ENCODE data around the gene PXDN.

Gene PXDN

DNA sequence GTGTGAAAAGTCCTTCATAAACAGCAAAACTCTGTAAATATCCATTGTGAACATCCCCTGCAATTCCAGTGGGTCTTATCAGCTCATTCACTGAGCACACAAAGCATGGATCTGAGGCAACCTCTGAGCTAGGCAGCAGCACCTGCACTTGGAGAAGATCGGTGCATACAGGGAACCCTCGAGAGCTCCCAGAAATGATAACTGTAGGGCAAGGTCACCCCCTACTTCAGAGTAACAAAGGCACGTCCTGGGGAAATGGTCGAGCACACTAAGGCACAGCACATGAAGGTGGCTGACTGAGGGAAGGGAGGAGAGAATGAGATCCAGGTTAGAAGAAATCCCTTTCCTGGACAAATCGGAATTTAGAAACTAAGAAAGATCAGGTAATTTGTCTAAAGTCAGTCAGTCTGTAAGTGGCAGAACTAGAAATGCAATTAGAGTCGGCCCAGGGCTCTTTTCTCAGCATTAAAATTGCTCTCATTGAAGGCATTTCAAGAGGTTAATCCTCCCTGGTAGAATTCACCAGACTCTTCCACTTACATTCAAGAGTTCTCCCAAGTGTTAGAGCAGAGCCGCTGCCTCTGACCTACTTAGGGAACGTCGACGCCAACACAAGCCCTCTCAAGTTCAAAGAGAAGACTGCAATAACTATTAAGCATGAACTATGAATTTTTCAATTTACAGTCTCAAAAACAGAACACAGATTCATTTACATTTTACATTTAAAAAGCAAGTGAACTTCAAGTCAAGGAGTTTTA is 45.9 kb downstream of the PXDN start:
- ATAC-seq, result no peak
- TF ChIP-seq ESRRG (CRISPR knock-in tag; IDR thresholded peaks at IDR 0.05), result no peak
- TF ChIP-seq TOX (CRISPR knock-in tag; IDR thresholded peaks at IDR 0.05; ENCODE audit: borderline replicate concordance), result no peak

DNA sequence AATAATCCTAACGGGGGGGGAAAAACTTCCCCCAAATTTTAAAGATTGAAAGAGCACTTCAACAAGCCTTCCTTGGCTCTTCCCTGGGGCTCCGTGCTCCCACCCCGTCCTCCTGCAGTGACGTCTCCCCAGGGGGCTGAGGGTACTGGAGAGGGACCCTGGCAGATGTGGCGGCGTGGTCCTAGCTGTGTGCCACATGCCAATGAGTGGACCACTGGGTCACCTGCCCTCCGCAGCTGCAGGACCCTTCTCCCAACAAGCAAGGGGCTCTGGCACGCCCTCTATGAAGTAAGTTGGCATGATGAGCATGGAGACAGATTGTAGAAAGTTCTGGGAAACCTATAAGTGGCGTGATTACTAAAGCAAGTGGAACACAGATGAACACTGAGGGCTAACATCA is 46.7 kb downstream of the PXDN start:
- TF ChIP-seq ZC3H10 (CRISPR knock-in tag; IDR thresholded peaks at IDR 0.05) (no peak), ZNF565 (CRISPR knock-in tag; conservative IDR thresholded peaks at IDR 0.05; ENCODE audit: low read depth) (no peak), OSR1 (CRISPR knock-in tag; IDR thresholded peaks at IDR 0.05) (no peak), RARB (CRISPR knock-in tag; IDR thresholded peaks at IDR 0.05) (no peak), BACH2 (CRISPR knock-in tag; IDR thresholded peaks at IDR 0.05; ENCODE audit: borderline replicate concordance) (no peak), ZFP3 (CRISPR knock-in tag; IDR thresholded peaks at IDR 0.05) (no peak), ZNF70 (CRISPR knock-in tag; IDR thresholded peaks at IDR 0.05) (no peak), PPARA (CRISPR knock-in tag; IDR thresholded peaks at IDR 0.05; ENCODE audit: borderline replicate concordance) (no peak), ZFP30 (CRISPR knock-in tag; IDR thresholded peaks at IDR 0.05) (no peak)
- TF ChIP-seq, protein P1, sequence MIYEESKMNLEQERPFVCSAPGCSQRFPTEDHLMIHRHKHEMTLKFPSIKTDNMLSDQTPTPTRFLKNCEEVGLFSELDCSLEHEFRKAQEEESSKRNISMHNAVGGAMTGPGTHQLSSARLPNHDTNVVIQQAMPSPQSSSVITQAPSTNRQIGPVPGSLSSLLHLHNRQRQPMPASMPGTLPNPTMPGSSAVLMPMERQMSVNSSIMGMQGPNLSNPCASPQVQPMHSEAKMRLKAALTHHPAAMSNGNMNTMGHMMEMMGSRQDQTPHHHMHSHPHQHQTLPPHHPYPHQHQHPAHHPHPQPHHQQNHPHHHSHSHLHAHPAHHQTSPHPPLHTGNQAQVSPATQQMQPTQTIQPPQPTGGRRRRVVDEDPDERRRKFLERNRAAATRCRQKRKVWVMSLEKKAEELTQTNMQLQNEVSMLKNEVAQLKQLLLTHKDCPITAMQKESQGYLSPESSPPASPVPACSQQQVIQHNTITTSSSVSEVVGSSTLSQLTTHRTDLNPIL (CRISPR knock-in tag; IDR thresholded peaks at IDR 0.05; ENCODE audit: low read depth), result no peak
- ATAC-seq, result no peak

DNA sequence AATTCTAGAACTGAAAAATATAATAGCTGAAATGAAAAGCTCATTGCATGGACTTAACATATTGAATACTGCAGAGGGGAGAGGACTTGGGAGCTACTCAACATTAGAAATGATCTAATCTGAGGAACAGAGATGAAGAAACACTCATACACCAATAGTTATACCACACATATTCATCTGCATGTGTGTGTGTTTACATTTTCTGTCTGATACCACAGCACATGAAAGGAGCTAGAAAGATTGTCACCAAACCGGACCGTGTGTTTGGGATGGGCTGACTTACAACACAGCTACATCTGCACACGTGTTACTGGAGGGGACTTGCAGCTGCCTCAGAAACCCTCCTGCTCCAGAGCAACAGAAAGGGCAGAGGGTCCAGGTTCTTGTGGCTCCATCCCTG is 47.8 kb downstream of the PXDN start:
- no peak for ATAC-seq
- TF ChIP-seq ARNTL (CRISPR knock-in tag; IDR thresholded peaks at IDR 0.05; ENCODE audit: borderline replicate concordance, low read depth) (no peak), TOX (CRISPR knock-in tag; IDR thresholded peaks at IDR 0.05; ENCODE audit: borderline replicate concordance) (no peak), ISL1 (CRISPR knock-in tag; IDR thresholded peaks at IDR 0.05) (no peak), ZC3H10 (CRISPR knock-in tag; IDR thresholded peaks at IDR 0.05) (no peak), TCF4 (CRISPR knock-in tag; IDR thresholded peaks at IDR 0.05; ENCODE audit: borderline replicate concordance) (no peak), CSDC2 (CRISPR knock-in tag; IDR thresholded peaks at IDR 0.05) (no peak), OSR1 (CRISPR knock-in tag; IDR thresholded peaks at IDR 0.05) (no peak), ZNF8 (CRISPR knock-in tag; IDR thresholded peaks at IDR 0.05) (no peak), SNAI2 (CRISPR knock-in tag; IDR thresholded peaks at IDR 0.05) (no peak), ZFP3 (CRISPR knock-in tag; IDR thresholded peaks at IDR 0.05) (no peak), ESRRG (CRISPR knock-in tag; IDR thresholded peaks at IDR 0.05) (no peak), ZNF565 (CRISPR knock-in tag; conservative IDR thresholded peaks at IDR 0.05; ENCODE audit: low read depth) (no peak), GLIS3 (CRISPR knock-in tag; IDR thresholded peaks at IDR 0.05) (no peak), ZNF70 (CRISPR knock-in tag; IDR thresholded peaks at IDR 0.05) (no peak), PPARA (CRISPR knock-in tag; IDR thresholded peaks at IDR 0.05; ENCODE audit: borderline replicate concordance) (no peak), ZFP30 (CRISPR knock-in tag; IDR thresholded peaks at IDR 0.05) (no peak)
- TF ChIP-seq, protein P1 (CRISPR knock-in tag; IDR thresholded peaks at IDR 0.05; ENCODE audit: low read depth), result no peak
- TF ChIP-seq, protein P2, sequence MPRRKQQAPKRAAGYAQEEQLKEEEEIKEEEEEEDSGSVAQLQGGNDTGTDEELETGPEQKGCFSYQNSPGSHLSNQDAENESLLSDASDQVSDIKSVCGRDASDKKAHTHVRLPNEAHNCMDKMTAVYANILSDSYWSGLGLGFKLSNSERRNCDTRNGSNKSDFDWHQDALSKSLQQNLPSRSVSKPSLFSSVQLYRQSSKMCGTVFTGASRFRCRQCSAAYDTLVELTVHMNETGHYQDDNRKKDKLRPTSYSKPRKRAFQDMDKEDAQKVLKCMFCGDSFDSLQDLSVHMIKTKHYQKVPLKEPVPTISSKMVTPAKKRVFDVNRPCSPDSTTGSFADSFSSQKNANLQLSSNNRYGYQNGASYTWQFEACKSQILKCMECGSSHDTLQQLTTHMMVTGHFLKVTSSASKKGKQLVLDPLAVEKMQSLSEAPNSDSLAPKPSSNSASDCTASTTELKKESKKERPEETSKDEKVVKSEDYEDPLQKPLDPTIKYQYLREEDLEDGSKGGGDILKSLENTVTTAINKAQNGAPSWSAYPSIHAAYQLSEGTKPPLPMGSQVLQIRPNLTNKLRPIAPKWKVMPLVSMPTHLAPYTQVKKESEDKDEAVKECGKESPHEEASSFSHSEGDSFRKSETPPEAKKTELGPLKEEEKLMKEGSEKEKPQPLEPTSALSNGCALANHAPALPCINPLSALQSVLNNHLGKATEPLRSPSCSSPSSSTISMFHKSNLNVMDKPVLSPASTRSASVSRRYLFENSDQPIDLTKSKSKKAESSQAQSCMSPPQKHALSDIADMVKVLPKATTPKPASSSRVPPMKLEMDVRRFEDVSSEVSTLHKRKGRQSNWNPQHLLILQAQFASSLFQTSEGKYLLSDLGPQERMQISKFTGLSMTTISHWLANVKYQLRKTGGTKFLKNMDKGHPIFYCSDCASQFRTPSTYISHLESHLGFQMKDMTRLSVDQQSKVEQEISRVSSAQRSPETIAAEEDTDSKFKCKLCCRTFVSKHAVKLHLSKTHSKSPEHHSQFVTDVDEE (CRISPR knock-in tag; IDR thresholded peaks at IDR 0.05), result no peak
- TF ChIP-seq, protein P3, sequence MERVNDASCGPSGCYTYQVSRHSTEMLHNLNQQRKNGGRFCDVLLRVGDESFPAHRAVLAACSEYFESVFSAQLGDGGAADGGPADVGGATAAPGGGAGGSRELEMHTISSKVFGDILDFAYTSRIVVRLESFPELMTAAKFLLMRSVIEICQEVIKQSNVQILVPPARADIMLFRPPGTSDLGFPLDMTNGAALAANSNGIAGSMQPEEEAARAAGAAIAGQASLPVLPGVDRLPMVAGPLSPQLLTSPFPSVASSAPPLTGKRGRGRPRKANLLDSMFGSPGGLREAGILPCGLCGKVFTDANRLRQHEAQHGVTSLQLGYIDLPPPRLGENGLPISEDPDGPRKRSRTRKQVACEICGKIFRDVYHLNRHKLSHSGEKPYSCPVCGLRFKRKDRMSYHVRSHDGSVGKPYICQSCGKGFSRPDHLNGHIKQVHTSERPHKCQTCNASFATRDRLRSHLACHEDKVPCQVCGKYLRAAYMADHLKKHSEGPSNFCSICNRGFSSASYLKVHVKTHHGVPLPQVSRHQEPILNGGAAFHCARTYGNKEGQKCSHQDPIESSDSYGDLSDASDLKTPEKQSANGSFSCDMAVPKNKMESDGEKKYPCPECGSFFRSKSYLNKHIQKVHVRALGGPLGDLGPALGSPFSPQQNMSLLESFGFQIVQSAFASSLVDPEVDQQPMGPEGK (CRISPR knock-in tag; IDR thresholded peaks at IDR 0.05; ENCODE audit: borderline replicate concordance), result no peak
- TF ChIP-seq, protein P4, sequence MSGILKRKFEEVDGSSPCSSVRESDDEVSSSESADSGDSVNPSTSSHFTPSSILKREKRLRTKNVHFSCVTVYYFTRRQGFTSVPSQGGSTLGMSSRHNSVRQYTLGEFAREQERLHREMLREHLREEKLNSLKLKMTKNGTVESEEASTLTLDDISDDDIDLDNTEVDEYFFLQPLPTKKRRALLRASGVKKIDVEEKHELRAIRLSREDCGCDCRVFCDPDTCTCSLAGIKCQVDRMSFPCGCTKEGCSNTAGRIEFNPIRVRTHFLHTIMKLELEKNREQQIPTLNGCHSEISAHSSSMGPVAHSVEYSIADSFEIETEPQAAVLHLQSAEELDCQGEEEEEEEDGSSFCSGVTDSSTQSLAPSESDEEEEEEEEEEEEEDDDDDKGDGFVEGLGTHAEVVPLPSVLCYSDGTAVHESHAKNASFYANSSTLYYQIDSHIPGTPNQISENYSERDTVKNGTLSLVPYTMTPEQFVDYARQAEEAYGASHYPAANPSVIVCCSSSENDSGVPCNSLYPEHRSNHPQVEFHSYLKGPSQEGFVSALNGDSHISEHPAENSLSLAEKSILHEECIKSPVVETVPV (CRISPR knock-in tag; IDR thresholded peaks at IDR 0.05), result no peak
